A673 (cell line): ENCODE measurements around the gene TENM4. TPM values are rescaled to one million over a fixed set of nuclear protein-coding genes. Genes with fewer than 3 reads are reported as not detected.

ENCODE experiments used
- BruUV-seq: library from RNA; stranded (reverse); fragments of 400-500 nt; replicated peaks from 2 replicates; lab custom pipeline; 2021; lab: Mats Ljungman, UMichigan
- CTCF ChIA-PET: fragments of 300-600 bp; sonication (Branson Sonifier 250); formaldehyde crosslinking; loops from one replicate; lab custom pipeline; 2022; ENCODE audit warnings: antibody characterized with exemption; lab: Charles Lee
- POLR2A ChIA-PET: fragments of 300-600 bp; sonication (Branson Sonifier 250); formaldehyde crosslinking; loops from one replicate; lab custom pipeline; 2022; ENCODE audit warnings: antibody characterized with exemption; ENCODE audit not compliant: low non-redundant PET; lab: Charles Lee
- DNase-seq: peaks from one replicate; pipeline ENCODE4 v3.0.0-alpha.2; 2015; ENCODE audit warnings: low spot score
- H3K27ac ChIP-seq: fragments of 200-600 bp; sonication (generic); 2 replicates; pipeline ENCODE4 v1.5.1; 2016; ENCODE audit warnings: mixed run types, low read depth, mild to moderate bottlenecking, mixed read lengths, antibody characterized with exemption, low read length; ENCODE audit not compliant: poor library complexity, severe bottlenecking
- H3K27me3 ChIP-seq: fragments of 200-600 bp; sonication (generic); replicated peaks from 2 replicates; pipeline ENCODE4 v1.6.1; 2017; ENCODE audit warnings: mixed run types, low read depth, mild to moderate bottlenecking, mixed read lengths, antibody characterized with exemption, low read length; ENCODE audit not compliant: insufficient read depth, poor library complexity
- H3K36me3 ChIP-seq: fragments of 200-600 bp; sonication (generic); 2 replicates; pipeline ENCODE4 v1.6.1; 2016; ENCODE audit warnings: mixed run types, mild to moderate bottlenecking, mixed read lengths, antibody characterized with exemption, low read length; ENCODE audit not compliant: insufficient read depth, poor library complexity, severe bottlenecking
- H3K4me1 ChIP-seq: fragments of 200-600 bp; sonication (generic); 2 replicates; pipeline ENCODE4 v1.6.1; 2017; ENCODE audit warnings: mixed run types, mild to moderate bottlenecking, mixed read lengths, antibody characterized with exemption, low read length; ENCODE audit not compliant: insufficient read depth, poor library complexity, severe bottlenecking
- H3K4me3 ChIP-seq: fragments of 200-600 bp; sonication (generic); 2 replicates; pipeline ENCODE4 v1.5.1; 2016; ENCODE audit warnings: low read depth, mixed run types, mild to moderate bottlenecking, mixed read lengths, low read length; ENCODE audit not compliant: poor library complexity, severe bottlenecking
- H3K9me3 ChIP-seq: fragments of 200-600 bp; sonication (generic); 2 replicates; pipeline ENCODE4 v1.6.1; 2016; ENCODE audit warnings: mixed run types, low read depth, mild to moderate bottlenecking, mixed read lengths, antibody characterized with exemption, low read length; ENCODE audit not compliant: poor library complexity, severe bottlenecking
- EZH2 ChIP-seq: fragments of 200-600 bp; sonication (generic); IDR thresholded peaks from 2 replicates; pipeline ENCODE4 v1.6.1; 2017; ENCODE audit warnings: borderline replicate concordance, low read depth, mild to moderate bottlenecking, mixed read lengths, antibody characterized with exemption, low read length; ENCODE audit not compliant: poor library complexity, severe bottlenecking
- intact Hi-C: fragments of 100-400 bp; cut with micrococcal nuclease; formaldehyde crosslinking; loops from one replicate; pipeline ENCODE4 v1.10.0; 2022; ENCODE audit not compliant: unreplicated experiment
- total RNA-seq: library from RNA; stranded (reverse); gene quantifications from 2 replicates; pipeline ENCODE4 v1.2.3, GENCODE V29; 2021
- TF ChIP-seq, protein P1 (sequence below): fragments of 300-800, 200-600 bp; sonication (generic); conservative IDR thresholded peaks from 2 replicates; pipeline ENCODE4 v1.5.1; 2017; ENCODE audit warnings: low read depth, mild to moderate bottlenecking, antibody characterized with exemption, low read length, moderate library complexity, mixed read lengths

The TENM4 gene
- total RNA-seq, 1 experiment from 2014 or later: 0.11 TPM

DNA sequence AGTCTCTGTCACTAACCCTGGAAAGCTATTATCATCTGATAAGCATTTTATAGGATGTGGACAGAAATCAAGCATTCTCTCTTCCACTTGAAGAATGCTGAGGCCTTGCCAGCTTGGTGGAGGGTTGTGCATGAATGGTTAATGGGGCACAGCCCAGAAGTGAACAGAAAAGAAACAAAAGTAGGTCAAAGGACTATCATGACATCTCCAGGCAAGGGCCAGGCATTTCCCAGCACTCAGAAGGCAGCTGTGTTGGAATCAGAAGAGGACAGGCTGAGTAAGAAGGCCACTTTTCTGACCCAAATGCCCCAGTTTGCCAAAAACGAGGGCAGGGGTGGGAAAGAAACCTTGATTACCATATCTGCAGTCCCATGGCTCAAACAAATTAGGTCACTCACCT, 12.4 kb downstream of the TENM4 start:
- Histone ChIP-seq H3K4me1 (no peaks in the 10 kb centered on the region), H3K9me3 (no peaks in the 10 kb centered on the region), H3K27ac (no peak overlapping the region), H3K4me3 (no peak overlapping the region), H3K36me3 (no peaks in the 10 kb centered on the region), H3K27me3 (peaks cover 6% of the 10 kb centered on the region)
- ChIA-PET CTCF (no interaction called here), POLR2A (no interaction called here)
- TF ChIP-seq, protein P1, sequence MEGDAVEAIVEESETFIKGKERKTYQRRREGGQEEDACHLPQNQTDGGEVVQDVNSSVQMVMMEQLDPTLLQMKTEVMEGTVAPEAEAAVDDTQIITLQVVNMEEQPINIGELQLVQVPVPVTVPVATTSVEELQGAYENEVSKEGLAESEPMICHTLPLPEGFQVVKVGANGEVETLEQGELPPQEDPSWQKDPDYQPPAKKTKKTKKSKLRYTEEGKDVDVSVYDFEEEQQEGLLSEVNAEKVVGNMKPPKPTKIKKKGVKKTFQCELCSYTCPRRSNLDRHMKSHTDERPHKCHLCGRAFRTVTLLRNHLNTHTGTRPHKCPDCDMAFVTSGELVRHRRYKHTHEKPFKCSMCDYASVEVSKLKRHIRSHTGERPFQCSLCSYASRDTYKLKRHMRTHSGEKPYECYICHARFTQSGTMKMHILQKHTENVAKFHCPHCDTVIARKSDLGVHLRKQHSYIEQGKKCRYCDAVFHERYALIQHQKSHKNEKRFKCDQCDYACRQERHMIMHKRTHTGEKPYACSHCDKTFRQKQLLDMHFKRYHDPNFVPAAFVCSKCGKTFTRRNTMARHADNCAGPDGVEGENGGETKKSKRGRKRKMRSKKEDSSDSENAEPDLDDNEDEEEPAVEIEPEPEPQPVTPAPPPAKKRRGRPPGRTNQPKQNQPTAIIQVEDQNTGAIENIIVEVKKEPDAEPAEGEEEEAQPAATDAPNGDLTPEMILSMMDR: no peak
- TF ChIP-seq EZH2: no peak
- BruUV-seq: no TSS peak
- DNase-seq: no peak
- intact Hi-C loops: no loop called here

DNA sequence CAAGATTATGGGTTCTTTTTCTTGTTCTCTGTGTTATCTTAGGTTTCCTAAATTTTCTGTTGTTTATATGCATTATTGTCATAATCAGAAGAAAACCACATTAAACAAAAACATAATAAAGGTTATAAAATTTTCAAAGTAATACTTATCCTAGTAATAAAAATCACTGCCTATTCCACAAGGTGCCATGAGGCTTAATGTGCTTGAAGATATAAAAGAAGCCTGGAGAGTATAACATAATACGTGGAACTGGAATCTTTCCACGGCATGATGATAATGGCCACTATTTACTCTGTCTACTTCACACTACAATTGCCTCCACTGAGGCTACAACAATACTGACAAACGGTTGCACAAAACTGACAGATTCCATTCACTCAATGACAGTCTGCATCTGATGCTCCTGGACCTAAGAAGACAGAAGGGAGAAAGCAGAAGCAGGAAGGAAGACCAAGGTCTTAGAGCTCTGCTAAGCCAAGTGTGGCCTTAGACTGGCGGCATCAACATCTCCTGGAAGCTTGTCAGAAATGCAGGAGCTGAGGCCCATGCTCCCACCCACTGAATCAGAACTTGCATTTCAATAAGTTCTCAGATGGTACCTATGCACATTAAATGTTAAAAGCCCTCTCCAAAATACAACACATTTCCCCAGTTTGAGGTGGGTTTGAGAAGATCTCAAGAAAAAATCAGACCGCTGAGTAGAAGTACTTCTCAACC, 13.1 kb downstream of the TENM4 start:
- no peak overlapping the region for H3K4me3 ChIP-seq
- no peak for DNase-seq
- ChIA-PET CTCF (no interaction called here), POLR2A (no interaction called here)
- no peaks in the 10 kb centered on the region for H3K36me3 ChIP-seq
- H3K27ac ChIP-seq: no peak overlapping the region
- intact Hi-C loops: no loop called here
- no TSS peak for BruUV-seq
- no peaks in the 10 kb centered on the region for H3K4me1 ChIP-seq
- H3K27me3 ChIP-seq: peaks cover under 1% of the 10 kb centered on the region
- H3K9me3 ChIP-seq: no peaks in the 10 kb centered on the region
- TF ChIP-seq, protein P1: no peak
- no peak for TF ChIP-seq EZH2

DNA sequence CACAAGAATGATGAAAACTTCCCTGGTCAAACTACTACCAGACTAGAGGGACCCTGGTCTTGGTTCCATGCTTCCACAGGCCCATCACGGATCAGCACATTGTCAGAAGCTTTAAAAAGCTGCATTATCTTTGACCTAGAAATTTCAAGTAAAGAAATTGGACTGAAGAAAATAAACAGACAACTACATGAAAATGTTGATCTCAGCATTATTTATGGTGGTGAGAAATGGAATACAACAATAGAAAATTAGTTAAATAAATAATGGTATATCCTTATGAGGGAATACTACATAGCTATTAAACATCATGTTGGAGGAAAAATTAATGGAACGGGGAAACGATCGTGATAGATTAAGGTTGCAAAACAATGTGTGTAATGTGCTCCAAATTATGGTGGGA, 13.7 kb downstream of the TENM4 start:
- no peaks in the 10 kb centered on the region for H3K36me3 ChIP-seq
- ChIA-PET POLR2A (no interaction called here), CTCF (no interaction called here)
- no peak overlapping the region for H3K4me3 ChIP-seq
- no peak for DNase-seq
- no peaks in the 10 kb centered on the region for H3K9me3 ChIP-seq
- TF ChIP-seq, protein P1: no peak
- no peak for TF ChIP-seq EZH2
- BruUV-seq: no TSS peak
- H3K27ac ChIP-seq: no peak overlapping the region
- H3K4me1 ChIP-seq: no peaks in the 10 kb centered on the region
- no peaks in the 10 kb centered on the region for H3K27me3 ChIP-seq
- intact Hi-C loops: no loop called here
